Body of pancreas (tissue), 4 donors: Measurements from ENCODE around the gene BEX2.

Experiments
- CTCF ChIP-seq, 7 experiments: fragments of 450-650 bp in 4 of 7; fragments of 200-600 bp in 3 of 7; sonication (generic) in 3 of 7; IDR thresholded peaks; one replicate each; pipeline ENCODE4 v1.5.1; 2016 to 2019; ENCODE audit warnings: antibody characterized with exemption in 7 of 7
- POLR2A ChIP-seq, 3 donors: fragments of 450-650 bp; IDR thresholded peaks; one replicate each; pipeline ENCODE4 v1.6.1; 2016; ENCODE audit warnings: antibody characterized with exemption in 3 of 3, mild to moderate bottlenecking in 2 of 3

- TF ChIP-seq CTCF (IDR thresholded peaks at IDR 0.05) (no peak), POLR2A (IDR thresholded peaks at IDR 0.05) (no peak)
Observed at GRCh38 chrX:103279624-103280023, 31.2 kb downstream of the BEX2 start.
